Effector CD4-positive, alpha-beta T cell (primary cell): Measurements from ENCODE around the gene WEE2.

Experiments
- DNase-seq: peaks from one replicate; pipeline ENCODE4 v3.0.0-alpha.2; 2020

WEE2 gene

DNA sequence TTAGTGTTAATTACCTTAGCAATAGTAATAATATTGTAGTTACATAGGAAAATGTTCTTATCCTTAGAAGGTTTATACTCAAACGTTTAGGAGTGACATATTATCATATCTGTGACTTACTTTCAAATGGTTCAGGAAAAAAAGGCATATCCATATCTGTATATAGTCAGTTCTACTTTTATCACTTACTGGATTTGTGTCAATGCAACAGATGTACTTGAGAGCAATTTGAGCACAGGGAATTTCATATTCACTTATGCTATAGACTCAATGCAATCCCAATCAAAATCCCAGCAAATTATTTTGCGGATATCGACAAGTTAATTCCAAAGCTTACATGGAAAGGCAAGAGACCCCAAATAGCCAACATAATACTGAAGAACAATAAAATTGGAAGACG is 16.2 kb upstream of the WEE2 start:
- DNase-seq, result no peak

DNA sequence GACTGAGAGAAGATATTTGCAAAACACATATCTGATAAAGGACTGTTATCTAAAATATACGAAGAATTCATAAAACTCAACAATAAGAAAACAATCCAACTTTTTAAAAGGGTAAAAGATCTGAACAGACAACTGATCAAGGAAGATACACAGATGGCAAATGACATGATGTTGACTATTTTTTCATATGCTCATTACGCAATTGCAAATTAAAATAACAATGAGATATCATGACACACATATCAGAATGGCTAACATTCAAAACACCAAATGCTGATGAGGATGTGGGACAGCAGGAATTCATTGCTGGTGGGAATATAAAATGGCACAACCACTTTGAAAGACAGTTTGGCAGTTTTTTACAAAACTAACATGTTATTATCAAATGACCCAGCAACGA is 15.1 kb upstream of the WEE2 start:
- no peak for DNase-seq

DNA sequence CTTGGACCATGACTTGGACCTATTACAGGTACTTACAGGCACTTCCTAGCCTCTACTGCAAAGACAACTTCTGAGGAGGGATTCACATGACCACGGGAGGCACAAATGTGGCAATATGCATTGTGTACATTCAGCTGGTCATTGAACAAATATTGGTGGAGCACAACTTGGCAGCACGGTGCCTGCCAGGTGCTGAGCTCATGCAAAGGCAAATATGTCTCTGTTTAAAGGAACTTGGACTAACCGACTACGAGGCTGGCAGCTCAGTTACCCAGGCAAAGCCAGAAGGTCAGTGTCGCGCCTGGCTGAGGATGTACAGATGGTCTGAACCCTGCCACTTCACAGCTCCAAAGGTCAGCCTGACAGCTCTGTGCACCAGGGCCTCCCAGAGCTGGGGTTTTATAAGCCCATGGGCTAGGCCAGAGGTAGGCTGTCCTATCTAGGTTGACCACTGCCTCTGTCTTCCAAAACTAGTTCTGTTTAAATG is 12.3 kb upstream of the WEE2 start:
- DNase-seq, result no peak

- DNase-seq, result no peak
Measured at GRCh38 chr7:141696348-141696747, 11.8 kb upstream of the WEE2 start.

GRCh38 chr7:141697211-141697871 is 10.8 kb upstream of the WEE2 start:
- no peak for DNase-seq

DNA sequence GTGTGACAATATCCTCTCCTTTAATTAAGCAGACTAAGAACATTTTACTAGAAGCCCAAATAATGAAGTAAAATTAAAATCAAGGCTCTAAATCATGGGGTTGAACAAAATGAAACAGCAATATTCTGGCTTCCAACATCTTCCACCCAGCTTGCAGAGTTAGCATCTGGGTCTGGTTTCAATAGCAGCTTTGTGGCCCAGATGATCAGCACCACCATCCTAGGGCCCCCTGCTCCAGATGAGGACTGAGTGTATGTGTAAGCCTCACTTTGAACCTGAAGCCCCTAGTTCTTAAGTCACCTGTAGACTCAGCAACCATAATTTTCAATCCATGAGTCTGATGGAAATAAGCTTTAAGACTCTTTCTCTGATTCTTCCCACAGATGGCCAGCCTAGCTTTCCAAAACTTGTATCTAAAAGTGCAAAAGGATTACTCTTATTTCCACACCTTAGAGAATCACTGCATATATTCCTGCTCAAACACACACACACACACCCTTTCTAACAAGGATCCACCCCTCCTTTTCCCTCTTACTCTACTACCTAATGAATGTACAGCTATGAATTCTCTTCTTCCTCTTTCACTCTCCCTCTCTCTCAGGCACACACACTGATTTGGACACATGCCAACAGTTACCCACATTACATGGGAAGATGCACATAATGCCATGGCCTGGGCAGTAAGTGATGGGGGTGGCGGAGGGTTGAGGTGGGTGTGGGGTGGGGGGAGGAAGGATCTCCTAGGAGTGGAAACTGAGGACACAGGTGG is 9.7 kb upstream of the WEE2 start:
- no peak for DNase-seq

- no peak for DNase-seq
Measured at GRCh38 chr7:141699860-141700259, 8.3 kb upstream of the WEE2 start.

DNA sequence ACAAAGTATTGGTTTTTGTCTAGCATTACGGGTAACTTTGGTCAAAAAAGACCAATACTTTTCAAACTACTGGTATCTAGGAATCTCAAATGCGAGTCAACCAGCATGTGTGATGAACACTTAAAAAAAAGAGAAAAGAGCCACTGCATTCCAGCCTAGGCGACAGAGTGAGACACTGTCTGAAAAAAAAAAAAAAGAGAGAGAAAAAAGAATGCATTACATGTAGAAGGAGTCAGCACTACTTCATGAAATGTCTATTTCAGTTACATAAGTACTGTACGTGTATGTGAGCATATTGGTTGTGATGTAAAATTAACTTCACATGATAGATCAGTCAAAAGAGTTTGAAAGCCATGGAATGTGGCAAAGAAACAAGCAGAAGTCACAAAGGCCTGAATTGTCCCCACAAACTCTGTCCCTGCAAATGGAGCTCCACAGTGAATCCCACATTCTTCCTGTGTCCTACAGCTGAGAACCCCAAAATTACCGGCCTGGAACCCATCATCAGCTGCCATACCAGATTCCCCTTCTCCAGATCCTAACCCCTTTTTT is 7.8 kb upstream of the WEE2 start:
- DNase-seq, result no peak

- no peak for DNase-seq
Measured at GRCh38 chr7:141700848-141701371, 7.2 kb upstream of the WEE2 start.

DNA sequence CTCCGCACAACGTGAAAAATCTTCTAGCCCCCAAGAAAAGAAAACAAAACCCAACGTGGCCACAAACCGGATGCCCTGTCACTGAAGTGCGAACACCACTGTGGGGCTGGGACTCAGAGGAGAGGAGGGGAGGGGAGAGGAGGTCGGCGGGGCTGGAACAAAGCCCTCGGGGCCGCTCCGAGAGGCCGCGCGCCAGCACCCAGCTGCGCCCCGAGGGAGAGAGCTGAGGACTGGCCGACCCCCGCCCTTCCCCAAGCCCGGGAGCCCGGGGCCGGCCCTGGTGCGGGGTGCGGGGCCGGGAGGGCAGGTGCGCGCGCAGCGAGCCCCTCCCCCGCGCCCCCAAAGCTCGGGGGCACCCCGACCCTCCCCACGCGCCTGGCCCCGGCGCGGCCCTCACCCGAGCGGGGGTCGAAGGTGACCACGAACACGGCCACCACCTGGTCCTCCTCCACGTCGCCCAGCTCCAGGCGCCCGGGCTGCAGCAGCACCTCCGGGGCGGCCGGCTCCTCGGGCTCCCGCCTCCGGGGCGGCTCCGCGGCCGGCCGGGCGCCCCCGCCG is 6.6 kb upstream of the WEE2 start:
- DNase-seq, result peak; percentile 68

DNA sequence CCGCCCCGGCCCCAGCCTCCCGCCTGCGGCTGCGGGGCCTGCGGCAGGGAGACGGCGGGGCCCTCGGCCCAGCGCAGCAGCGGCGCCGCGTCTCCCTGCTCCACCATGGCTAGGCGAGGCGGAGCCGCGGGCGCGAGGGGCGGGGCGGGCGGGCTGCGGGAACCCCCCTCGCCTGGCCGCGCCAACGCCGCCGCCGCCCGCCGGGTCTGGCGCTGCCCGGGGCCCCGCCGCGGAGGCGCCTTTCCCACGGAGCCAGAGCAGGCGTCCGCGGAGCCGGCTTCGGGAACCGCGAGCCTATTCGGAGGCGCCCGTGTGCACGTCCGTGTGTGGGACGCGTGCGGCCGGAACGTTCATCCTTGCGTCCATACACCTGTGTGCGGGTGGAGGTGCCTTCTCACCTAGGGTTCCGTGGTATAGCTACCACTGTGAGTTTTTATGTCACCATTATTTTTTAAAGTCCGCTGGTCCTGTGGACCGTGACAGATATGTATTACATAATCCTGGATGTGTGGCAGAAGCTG is 6.0 kb upstream of the WEE2 start, which contains the start of gene DENND11:
TSS of gene DENND11 (minus strand) at position 120 of the 521 bp plus-strand sequence. CDS start at position 107, 13 bp downstream.
- peak; percentile 45 for DNase-seq

GRCh38 chr7:141702892-141703291 is 5.3 kb upstream of the WEE2 start:
- DNase-seq, result no peak

DNA sequence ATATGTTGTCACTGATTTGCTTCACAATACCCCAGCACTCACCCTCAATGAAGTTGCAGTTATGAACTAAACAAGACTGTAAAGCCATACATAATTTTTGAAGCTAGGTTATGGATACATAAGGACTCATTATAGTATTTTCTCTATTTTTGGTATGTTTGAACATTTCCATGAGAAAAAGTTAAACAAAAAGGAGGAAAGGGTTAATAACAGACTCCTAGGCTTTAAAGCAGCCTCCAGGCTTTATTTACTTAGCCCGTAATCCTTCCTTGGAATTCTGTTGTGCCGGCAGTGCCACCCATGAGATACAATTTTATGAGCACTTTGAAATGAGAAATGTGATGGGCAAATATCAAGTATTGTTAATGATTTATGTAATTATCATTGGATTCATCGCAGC is 4.0 kb upstream of the WEE2 start:
- DNase-seq, result no peak

- no peak for DNase-seq
Measured at GRCh38 chr7:141704741-141705140, 3.4 kb upstream of the WEE2 start.

DNA sequence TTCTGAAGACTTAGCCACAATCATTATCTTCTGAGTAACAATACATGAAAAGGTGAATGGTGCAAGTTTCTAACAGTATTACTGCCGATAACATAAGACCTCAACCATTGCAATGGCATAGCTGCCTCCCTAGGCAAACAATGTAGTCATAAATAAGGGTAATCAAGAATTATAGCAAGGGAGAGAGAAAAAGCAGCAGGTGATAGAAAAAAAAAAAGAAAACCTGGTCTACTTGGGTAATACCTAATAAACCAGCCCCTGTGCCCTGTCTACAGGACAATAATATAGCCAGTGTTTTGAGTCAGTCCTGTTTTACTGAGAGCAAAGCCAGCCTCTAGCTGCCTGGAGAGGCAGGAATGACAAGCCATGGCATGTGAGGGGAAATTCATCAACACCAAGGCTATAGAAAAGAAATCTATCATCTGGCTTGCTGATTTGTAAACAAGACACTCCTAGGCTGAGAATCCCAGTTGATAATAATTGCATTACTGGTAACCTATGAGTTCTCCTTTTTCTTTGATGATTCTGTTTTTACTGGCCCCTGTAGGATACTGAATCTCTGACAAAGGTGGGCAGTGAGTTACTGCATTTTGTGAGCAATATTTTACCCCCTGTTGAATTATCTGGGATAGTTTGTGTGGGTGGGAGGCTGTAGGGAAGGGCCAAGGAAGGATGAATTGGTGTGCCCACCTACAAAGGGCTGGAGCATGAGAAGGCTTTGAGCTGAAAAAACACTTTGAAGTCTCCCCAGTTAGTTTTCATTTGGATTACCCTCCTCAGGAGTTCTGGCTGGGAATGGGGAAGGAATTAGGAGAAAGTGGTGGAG is 1.7 kb upstream of the WEE2 start:
- no peak for DNase-seq

DNA sequence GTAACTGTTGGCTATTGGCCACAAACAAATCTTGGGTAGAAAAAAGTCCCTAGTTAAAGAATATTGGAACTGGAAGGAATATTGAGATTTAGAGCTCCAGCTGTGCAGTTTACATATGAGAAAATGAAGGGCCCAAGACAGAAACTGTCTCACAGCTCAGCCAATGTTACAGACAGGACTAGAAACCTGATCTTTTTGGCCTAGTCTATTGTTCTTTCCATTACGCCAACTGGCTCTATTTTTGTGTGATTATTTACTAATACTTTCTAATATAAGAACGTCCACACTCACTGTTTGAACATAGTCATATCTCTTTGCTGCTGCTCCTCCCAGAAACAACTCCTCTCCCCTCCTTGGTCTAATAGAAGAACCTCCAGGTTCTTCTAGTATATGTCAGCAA is 1.2 kb downstream of the WEE2 start:
- DNase-seq, result no peak

DNA sequence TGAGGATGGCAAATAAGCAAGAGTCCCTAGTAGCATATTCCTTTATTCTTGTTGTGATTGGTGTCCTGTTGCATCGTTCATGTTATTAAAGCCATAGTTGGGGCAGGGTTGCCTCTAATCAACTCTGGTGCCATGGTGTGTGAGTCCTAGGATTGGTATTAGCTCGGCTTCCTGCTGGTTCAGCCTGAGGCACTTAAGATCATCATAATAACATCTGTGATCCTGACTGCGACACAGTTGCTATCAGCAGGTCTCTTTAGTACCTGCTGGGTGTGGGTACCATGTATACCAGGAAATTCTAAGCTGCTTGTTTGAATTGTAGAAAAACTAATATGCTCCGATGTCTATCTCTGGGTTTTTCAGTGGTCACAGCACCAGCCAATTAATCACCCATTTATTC is 1.6 kb downstream of the WEE2 start:
- no peak for DNase-seq

DNA sequence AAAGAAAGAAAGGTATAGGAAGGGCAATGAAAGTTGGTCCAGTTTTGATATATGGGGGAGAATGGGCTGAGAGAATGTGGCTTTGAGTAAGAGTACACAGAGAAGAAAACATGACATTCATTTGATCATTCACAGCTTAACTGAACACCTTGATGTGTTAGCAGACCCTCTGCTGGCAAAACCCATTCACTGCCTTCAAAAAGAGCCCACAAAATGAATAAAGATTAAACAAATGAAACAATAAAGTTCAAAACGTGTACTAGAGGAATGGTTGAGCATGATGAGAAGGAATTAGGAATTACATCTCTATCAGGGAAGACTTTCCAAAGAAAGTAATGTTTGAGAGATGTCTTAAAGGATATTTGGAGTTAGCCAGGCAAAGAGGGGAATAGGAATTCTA is 2.1 kb downstream of the WEE2 start:
- DNase-seq, result no peak

- DNase-seq, result no peak
Measured at GRCh38 chr7:141712603-141713255, 4.6 kb downstream of the WEE2 start.

DNA sequence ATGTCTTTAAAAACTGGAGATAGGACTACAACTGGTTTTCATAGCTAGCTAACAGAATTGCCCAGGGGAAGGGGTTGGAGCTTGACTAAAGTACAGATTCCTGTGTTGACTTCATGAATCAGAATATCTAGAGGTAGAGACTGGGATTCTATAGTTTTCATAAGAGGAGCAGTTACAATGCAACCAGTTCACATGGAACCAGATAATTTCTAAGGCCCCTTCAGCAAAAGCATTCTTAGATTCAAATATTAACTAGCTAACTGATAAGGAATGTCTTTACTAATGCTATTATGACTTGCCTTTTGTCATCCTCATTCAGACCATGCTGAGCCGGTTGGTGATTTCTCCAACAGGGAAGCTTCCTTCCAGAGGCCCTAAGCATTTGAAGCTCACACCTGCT is 5.7 kb downstream of the WEE2 start:
- no peak for DNase-seq

GRCh38 chr7:141714571-141714970 is 6.4 kb downstream of the WEE2 start:
- no peak for DNase-seq

- DNase-seq, result no peak
Measured at GRCh38 chr7:141715018-141715417, 6.9 kb downstream of the WEE2 start.
